HG03378 (cell line): Measurements from ENCODE around the gene NRXN3.

Source experiments
- ATAC-seq: cut with Tn5 transposase; IDR thresholded peaks from one replicate; pipeline ENCODE4 v1.9.1; 2021; ENCODE audit warnings: mild to moderate bottlenecking, moderate library complexity; ENCODE audit not compliant: unreplicated experiment

NRXN3 gene

DNA sequence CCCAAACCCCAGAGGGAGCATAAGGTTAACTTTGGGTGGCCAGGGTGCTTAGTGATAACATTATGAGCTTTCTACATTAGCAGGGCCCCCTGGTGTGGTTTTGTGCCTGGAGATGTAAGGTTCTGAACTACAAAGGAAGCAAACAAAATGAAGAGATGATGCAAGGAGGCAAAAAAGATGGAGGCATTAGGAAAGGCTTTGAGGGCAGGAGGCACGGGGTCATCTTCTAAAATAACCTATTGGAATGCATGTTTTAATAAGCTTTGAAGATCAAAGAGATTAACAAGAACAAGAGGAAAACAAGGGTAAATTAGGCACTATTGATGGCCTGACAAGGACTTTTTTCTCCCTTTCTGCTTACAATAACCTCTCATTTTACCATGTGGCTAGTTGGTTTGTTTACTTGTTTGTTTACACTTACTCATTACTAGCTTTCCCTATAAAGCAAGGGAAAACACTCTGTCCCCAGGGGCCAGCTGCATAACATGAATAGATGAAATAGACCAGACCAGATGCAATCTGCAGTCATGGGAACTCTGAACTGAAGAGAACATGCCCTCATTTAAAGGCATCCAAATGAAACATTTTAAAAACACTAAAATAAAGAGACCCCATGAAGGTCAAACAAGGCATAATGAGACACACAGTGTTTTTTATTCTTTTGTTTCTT is 1650.8 kb downstream of the NRXN3 start:
- ATAC-seq, result no peak

DNA sequence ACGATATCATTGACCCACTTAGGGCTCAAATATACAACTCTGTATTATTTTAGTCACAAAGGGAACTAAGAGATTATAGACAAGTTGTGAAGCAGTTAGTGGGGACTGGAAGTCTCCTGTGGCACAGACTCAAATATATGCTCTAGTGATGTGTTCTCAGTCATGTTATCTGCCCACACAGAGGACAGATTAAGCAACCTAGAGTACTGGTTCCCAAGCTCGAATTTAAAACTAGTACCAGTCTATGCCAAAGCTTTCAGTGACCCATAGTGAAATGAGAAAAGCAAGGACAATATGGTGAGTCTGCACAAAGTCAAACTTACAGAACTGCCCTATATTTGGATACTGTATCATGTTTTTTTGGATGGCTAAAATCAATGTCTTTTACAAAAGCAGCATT is 1651.9 kb downstream of the NRXN3 start:
- ATAC-seq, result no peak

DNA sequence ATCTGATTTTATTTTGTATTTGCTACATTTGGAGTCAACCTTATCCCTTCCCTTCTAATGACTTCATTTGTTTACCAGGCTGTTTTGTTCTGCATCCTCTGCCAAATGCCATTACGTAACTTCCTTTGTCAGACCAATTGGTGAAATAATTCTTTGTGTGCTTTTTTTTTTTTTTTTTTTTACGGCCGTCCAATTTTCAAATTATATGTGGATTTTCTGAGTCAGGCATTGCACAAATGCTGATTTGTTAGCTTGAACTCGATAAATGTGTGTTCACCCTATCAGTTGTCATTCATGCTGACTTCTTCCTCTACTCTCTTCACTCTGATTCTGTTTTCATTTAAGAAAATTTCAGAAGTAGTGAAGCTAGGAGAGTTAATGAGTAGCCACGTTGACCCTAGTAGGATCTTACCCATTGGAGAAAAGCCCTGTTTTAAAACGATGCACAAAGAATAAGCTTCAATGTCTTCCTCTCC is 1654.9 kb downstream of the NRXN3 start:
- ATAC-seq, result no peak

DNA sequence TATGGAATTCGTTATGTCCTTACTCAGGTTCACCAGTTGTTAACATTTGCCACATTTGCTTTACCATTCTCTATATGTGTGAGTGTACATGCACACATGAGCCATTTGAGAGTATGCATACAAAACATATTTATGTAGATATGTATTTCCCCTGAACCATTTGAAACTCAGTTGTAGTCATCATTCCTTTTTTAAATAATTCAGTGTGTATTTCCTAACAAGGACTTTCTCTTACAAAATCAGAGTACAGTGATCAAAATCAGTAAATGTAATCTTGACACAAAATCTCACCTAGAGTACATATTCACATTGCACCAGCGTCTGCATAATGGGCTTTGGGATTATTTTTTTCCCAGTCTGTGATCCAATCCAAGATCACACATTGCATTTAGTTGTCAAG is 1656.2 kb downstream of the NRXN3 start:
- ATAC-seq, result no peak

DNA sequence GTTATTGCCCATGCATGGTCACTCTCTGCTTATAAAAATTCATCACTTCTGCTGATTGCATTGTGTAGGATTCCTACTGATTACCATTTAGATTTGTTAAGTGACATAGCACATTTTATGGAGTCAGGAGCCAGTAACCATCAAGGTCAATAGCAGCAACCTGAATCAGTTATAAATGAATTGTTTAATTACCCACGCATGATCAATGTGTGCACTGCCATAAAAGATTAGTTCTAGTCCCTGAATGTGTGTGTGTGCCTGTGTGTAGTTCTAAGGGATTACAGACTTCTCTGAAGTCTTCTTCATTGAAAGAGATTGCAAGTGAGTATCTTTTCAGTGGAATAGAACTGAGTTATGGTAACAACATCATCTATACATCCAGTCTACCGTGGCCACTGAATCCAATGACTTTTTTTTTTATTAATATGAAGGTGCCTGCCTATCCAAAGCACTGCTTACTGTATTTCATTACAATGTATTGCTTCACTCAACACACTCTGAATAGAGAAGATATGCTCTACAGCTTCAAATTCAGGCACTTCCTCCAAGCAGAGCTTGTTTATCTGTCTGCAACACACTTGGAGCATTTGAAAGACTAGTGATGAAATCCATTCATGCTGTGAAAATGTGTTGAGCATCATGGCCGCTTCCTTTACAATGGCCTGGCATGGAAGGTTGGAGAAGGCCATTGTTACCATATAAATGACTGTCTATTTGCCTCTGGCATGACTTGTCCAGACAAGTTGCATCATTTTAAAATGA is 1659.4 kb downstream of the NRXN3 start:
- ATAC-seq, result no peak

DNA sequence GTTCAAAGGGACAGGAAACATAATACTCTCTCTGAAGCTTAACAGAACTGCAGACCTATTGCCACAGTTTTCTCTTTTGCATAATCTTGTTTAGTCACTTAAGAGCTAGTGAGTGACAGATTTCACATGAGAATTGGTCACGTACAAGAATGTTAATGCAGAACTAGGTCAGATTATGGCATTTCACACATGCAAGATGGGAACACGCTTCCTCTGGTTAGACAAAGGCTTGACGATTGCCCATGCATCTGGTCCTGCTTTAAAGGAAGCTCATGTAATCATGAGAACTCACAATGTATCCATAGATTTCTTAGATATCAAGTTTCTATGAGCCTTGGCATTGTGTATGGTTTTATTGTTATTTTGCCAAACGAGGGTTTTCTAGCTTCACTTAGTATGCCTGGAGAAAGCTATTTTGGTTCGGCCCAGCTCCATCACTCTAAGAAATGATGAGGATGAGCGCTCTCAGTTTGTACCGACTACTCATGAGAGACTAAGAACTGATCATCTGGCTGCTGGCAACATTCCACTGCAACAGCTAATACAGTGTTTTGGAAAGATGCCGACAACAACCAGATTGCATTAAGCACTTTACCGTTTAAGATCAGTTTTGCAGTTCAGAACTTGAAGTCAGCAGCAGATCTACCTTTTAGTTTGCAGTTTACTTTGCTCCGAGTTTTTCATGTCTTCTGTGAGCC is 1661.2 kb downstream of the NRXN3 start:
- no peak for ATAC-seq

DNA sequence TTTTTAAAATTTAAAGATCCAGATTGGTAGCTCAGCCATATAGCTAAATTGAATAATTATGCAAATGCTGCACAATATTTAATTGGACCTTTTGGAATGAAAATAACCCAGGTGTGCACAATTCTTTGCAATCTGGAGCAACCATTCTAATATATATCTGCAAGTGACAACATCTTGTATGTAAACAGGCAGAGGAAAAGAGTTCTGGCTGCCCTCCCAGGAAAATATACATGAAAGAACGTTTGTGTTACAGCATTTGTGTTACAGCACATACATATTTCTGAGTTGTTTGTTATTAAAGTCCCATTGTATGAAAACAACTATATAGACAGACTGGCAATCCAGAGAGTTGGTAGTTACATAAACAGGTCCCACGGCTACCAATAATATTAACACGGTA is 1663.6 kb downstream of the NRXN3 start:
- ATAC-seq, result no peak

DNA sequence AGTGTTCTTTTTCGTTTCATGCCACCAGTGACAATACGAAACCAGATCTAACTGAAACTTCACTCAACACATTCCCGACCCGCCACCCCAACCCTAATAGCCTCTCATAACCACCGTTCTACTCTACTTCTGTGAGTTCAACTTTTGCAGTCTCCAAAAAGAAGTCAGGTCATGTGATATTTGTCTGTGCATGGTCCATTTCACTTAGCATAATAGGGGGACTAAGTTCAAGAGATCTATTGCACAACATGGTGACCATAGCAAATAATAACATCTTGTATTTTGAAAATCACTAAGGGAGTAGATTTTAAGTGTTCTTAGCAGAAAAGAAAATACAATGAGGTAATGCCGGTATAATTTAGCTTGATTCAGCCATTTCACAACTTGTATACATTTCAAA is 1664.7 kb downstream of the NRXN3 start:
- no peak for ATAC-seq

DNA sequence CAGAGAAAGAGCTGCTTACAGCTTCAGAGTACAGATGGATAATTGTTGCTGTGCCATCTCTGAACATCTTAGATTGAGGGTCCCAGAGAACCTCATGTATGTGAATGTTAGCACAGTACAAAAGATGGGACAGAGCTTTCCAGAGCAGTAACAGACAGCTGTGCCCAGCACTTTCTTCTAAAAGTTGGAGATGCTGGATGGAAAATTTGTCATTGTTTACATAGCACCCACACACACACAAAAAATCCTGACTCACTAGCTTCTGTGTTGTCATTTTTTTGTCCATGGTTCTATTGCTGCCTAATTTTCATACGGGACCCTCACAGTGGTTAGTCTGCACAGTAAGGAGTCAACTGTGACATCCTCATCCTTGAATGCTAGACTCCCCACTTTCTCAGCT is 1666.4 kb downstream of the NRXN3 start:
- no peak for ATAC-seq

DNA sequence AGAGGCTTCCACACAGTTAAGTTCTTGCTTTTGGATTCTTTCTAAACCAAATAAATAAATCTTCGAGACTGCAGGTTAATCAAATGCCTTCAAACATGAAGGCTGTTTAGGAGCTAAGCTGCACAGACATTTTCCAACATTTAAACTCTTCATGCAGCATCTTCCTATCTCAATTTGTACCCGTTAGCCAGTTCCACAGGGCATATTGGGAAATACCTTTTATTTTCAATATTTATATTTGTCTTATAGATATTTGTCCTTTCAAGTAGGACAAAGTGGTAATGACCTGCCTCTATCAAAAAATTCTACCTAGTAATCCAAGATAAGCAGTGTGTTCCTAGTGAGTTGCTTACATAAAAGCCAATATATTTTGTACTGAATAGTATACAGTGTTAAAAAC is 1667.5 kb downstream of the NRXN3 start:
- no peak for ATAC-seq

DNA sequence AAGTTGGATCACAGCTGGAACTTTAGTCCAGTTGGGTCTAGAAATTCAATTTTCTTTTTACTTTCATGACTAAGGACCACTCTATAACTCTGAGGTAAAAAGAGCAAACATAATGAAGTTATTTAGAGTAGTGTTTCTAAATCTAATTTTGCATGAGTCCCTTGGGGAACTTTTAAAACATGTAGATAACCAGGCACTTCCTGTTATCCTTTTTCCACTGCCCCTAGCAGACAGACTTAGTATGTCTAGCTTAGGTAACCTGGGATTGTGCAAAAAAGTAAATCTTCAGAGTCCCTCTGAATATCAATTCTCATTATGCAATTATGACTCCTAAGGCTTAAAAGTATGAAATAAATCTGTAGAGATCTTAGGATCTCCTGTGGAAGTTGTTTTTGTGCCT is 1669.9 kb downstream of the NRXN3 start:
- ATAC-seq, result no peak

DNA sequence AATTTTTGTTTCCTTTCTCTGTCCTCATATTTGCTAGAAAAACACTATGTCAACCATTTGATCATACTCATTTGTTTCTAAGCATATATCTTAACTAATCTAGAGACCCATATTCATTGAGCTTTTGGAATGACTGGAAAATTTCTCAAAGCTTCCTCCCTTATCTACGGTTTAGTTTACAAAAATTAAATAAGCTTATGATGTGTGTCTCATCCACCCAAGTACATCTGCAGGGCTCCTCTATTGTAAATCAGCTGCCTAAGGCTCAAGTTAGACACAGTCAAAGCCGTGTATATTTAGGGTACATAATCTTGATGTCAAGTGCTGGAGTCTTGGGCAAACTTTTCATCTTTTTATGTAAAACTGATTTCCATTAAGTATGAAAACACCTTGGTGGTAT is 1670.7 kb downstream of the NRXN3 start:
- no peak for ATAC-seq

DNA sequence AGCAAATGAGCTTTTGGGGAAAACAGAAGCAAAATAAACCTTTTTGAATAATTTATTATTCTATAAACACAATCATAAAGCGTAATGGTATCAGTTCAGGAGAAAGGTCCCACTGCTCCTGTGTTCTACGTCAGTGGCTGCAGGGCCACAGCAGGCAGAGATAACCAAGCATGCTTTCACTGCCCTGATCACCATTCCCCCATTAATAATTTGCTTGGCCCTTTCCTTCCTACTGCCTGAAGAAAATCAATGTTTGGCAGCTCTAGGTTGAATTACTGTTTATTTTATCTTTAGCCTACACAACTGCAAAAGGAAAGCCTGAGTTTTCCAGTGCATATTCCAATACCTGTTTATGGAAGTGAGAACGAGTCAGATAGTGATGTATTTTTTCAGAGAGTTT is 1671.3 kb downstream of the NRXN3 start:
- ATAC-seq, result no peak

DNA sequence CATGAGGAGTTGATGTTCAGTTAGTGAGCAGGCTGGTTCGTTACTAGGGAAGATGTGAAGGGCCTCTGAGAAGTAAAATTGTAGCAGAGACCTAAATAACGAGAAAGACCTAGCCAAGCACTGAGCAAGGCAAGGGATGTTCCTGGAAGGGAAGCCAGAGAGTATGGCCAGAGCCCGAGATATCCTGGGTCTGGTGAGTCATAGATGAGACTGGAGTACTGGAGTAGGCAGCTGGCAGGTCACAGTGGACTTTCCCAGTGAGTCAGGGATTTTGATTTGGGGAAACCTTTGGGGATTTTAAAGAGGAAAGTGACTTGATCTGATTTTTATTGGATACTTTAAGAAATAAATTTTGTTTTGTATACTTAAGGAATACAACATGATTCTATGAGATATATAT is 1672.1 kb downstream of the NRXN3 start:
- ATAC-seq, result no peak

DNA sequence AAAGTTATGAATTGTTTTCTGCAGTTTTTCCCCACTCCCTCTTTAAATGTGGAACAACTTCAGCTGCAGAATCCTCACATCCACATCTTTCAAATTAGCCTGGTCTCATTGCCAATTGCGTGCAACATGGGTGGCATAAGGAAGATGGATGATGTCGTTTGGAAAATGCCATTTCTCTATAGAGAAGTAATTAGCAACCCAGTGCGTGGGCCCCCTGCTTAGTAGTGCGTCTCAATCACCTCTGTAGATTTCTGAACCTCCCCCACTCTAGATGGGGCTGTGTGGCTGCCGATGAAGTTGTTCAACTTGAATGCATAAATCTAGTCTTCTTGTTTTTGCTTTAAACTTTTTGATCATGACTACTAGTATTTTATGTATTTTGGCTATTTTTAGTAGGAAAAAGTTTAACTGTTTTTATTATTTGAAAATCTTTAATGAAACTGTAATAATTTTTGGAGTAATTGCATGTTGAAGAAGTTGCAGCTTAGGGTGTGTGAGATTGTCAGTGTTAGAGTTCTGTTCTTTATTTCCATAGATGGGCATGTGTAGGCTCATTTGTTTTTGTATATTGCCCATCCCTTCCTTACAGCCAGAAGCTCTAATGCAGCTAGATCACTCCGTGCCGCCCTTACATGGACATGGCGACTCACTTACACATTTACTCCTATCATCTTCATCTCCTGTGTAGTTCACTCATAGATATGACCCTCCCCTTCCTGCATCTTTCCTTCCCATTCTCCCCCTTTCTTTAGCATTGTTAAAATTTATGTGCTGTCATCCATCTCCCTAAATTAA is 1683.0 kb downstream of the NRXN3 start:
- ATAC-seq, result no peak

DNA sequence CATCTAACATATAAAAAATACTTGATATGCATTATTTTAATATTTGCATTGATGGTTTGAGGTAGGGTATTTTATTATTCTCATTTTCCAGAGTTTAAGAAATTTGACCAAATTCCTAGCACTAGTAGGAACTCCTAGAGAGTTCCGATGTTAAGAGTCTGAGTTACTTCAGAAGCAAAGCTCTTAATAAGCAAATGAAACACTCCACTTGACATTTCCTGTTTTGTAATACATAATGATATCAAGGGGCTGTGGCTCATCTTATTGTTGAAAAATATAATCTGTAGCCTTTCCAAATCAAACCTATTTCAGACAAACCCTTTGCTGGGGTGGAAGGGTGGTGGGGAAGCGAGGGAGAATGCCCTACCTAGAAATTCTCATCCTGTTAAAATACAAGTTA is 1685.6 kb downstream of the NRXN3 start:
- no peak for ATAC-seq

DNA sequence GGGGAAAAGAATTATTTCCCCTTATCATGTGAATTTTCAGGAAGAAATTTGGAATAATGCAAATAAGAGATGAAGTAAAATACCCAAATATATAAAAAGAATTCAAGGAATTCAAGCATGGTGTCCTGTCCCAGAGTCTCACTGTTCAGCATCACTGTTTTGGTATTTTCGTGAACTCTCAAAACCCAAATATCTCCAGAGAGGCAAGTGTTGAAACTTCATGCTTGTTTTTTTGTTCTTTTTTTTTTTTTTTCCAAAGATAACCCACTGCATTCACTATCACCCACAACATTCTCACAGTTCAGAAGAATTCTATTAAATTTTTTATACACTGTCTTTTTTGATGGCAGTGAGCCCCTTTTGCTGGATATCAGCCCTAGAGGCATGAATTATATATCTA is 1686.2 kb downstream of the NRXN3 start:
- no peak for ATAC-seq

DNA sequence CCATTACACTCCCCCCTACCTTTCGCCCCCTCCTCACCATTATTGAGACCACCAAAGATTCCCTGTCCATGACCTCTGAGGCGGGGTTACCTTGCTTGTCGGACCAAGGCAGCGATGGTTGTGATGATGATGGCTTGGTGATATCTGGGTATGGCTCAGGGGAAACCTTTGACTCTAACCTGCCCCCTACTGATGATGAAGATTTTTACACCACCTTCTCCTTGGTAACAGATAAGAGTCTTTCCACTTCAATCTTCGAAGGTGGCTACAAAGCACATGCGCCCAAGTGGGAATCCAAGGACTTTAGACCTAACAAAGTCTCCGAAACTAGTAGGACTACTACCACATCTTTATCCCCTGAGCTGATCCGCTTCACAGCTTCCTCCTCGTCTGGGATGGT is 1690.9 kb downstream of the NRXN3 start:
- no peak for ATAC-seq

DNA sequence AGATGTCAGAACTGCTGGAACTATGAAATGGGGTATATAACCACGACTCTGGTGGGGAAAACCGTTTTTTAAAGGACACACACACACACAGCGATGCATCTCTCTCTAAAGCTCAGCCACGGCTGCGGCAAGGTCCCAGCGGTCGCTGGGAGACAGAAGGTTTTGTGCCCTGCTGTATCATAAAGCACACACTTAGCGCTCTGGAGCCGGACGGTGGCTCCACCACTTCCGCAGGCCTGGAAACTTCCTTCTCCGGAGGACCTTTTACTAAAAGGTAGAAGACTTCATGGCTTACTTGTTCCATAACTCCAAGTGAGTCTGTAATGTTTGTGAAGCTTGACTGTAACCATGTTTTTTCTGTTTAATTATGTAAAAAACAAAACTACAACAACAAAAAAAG is 1691.9 kb downstream of the NRXN3 start:
- no peak for ATAC-seq

DNA sequence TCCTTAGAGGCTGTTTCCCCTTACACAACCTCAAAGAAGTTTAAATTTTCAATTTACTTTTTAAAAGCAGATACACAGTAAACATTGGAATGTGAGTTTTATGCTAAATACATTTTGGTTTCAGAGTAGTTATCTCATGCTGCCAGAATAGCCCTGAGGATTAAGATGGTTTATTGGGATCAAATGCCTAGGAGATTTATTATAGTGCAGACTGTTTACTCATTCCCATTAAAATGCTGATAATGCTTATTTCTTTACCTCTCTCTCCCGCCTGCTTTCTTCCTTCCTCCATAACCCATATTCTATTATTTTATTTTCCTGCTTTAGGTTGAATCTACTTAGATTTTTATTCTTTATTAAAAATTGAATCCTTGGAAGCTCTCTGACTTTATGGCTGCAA is 1701.0 kb downstream of the NRXN3 start:
- no peak for ATAC-seq

DNA sequence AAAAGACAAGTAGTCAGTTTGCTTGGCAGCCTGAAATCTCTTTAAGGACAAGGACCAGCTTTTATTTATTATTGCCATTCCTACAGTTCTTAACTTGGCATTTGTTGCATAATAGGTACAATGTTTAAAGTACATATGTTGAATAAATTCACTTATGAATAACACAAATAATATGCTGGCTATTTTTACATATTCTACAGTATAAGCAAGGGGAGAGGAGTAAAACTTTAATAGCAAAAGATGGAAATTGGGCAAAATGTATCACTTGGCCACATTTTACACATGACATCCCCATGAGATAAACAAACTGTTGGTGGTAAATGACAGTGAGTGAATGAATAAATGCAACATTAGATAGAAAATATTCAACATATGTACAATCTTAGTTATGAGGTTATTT is 1708.1 kb downstream of the NRXN3 start:
- ATAC-seq, result no peak
